MCF 10A (cell line): ENCODE results near the gene PLOD2. TPM values are rescaled to one million over a fixed set of nuclear protein-coding genes. Genes with fewer than 3 reads are reported as not detected.

Experiments
- BruUV-seq: library from RNA; stranded (reverse); fragments of 400-500 nt; replicated peaks from 2 replicates; lab custom pipeline; 2021; lab: Mats Ljungman, UMichigan
- CTCF ChIA-PET: fragments of 300-600 bp; sonication (Branson Sonifier 250); formaldehyde crosslinking; extraction: SDS; loops from one replicate; lab custom pipeline; 2021; ENCODE audit warnings: antibody characterized with exemption, inconsistent platforms; lab: Yijun Ruan, JAX
- POLR2A ChIA-PET: fragments of 300-600, 350-650 bp; sonication (Branson Sonifier 250); formaldehyde crosslinking; extraction: SDS; loops from one replicate; lab custom pipeline; 2020; ENCODE audit warnings: antibody characterized with exemption, inconsistent platforms; lab: Yijun Ruan, JAX
- DNase-seq: peaks from one replicate; pipeline ENCODE4 v3.0.0-alpha.2; 2018; ENCODE audit not compliant: unreplicated experiment
- H3K27ac Mint-ChIP-seq: one replicate; pipeline ENCODE4 v1.8.0; 2022; ENCODE audit warnings: mild to moderate bottlenecking, low read depth, mixed read lengths; ENCODE audit not compliant: unreplicated experiment
- H3K27me3 Mint-ChIP-seq: one replicate; pipeline ENCODE4 v1.8.0; 2022; ENCODE audit warnings: mixed read lengths; ENCODE audit not compliant: insufficient read depth, unreplicated experiment
- H3K36me3 Mint-ChIP-seq: one replicate; pipeline ENCODE4 v1.8.0; 2022; ENCODE audit warnings: mild to moderate bottlenecking, moderate library complexity, mixed read lengths; ENCODE audit not compliant: insufficient read depth, unreplicated experiment
- H3K4me1 Mint-ChIP-seq: one replicate; pipeline ENCODE4 v1.8.0; 2022; ENCODE audit warnings: mixed read lengths; ENCODE audit not compliant: insufficient read depth, unreplicated experiment
- H3K4me3 Mint-ChIP-seq: one replicate; pipeline ENCODE4 v1.8.0; 2022; ENCODE audit warnings: mild to moderate bottlenecking, moderate library complexity, mixed read lengths; ENCODE audit not compliant: unreplicated experiment
- H3K9me3 Mint-ChIP-seq: one replicate; pipeline ENCODE4 v1.8.0; 2022; ENCODE audit warnings: mixed read lengths; ENCODE audit not compliant: unreplicated experiment
- CTCF ChIP-seq: fragments of 200-600 bp; IDR thresholded peaks from one replicate; pipeline ENCODE4 v1.8.0; 2022; ENCODE audit warnings: antibody characterized with exemption, mild to moderate bottlenecking; ENCODE audit not compliant: unreplicated experiment
- intact Hi-C: fragments of 100-400 bp; cut with micrococcal nuclease; formaldehyde crosslinking; loops from 2 replicates; pipeline ENCODE4 v1.14.1; 2022
- total RNA-seq: library from RNA; stranded (reverse); gene quantifications from 2 replicates; pipeline ENCODE4 v1.2.3, GENCODE V29; 2022

PLOD2 gene
- total RNA-seq, 1 experiment from 2014 or later = 149 TPM

- Mint-ChIP-seq H3K4me1 (peaks cover 31% of the 10 kb centered on the region), H3K4me3 (no peak overlapping the region), H3K27ac (no peak overlapping the region), H3K36me3 (no peaks in the 10 kb centered on the region), H3K9me3 (no peaks in the 10 kb centered on the region), H3K27me3 (no peaks in the 10 kb centered on the region)
- no peak for TF ChIP-seq CTCF
- intact Hi-C loops = loop anchor here (1.0 kb wide), 1 partner anchor 24 kb away; no protein-coding TSS in a partner anchor
- peak; percentile 86 for DNase-seq
- ChIA-PET CTCF (interaction anchor here (0.6 to 8.5 kb wide), 7 partner anchors 19 to 717 kb away, joined by 3 to 207 read pairs (median 4); no protein-coding TSS in a partner anchor), POLR2A (interaction anchor here (0.6 to 3.8 kb wide), 9 partner anchors 12 to 360 kb away, joined by 3 to 26 read pairs (median 4); partner anchors contain the start of genes PLOD2 and PLSCR1)
- BruUV-seq = no TSS peak
Measured at GRCh38 chr3:146184241-146185015, 23.4 kb upstream of the PLOD2 start.

GRCh38 chr3:146181216-146181615 lies 20.2 kb upstream of the PLOD2 start:
- BruUV-seq = no TSS peak
- intact Hi-C loops = no loop called here

GRCh38 chr3:146180376-146180775 lies 19.4 kb upstream of the PLOD2 start:
- Mint-ChIP-seq H3K4me1 (peaks cover 19% of the 10 kb centered on the region), H3K9me3 (no peaks in the 10 kb centered on the region), H3K27ac (no peak overlapping the region), H3K4me3 (no peak overlapping the region), H3K36me3 (no peaks in the 10 kb centered on the region), H3K27me3 (no peaks in the 10 kb centered on the region)
- peak; percentile 45 for DNase-seq
- POLR2A ChIA-PET = no interaction called here
- BruUV-seq = no TSS peak
- CTCF ChIA-PET = no interaction called here
- no peak for TF ChIP-seq CTCF
- intact Hi-C loops = no loop called here

More at GRCh38 chr3:146181216-146181615, 20.2 kb upstream of the PLOD2 start:
- Mint-ChIP-seq H3K4me1 (peaks cover 28% of the 10 kb centered on the region), H3K27ac (no peak overlapping the region), H3K9me3 (no peaks in the 10 kb centered on the region), H3K36me3 (no peaks in the 10 kb centered on the region), H3K4me3 (no peak overlapping the region), H3K27me3 (no peaks in the 10 kb centered on the region)
- POLR2A ChIA-PET = no interaction called here
- DNase-seq = no peak
- CTCF ChIA-PET = interaction anchor here (1.2 kb wide), 1 partner anchor 146 kb away, joined by 3 read pairs; no protein-coding TSS in a partner anchor
- TF ChIP-seq CTCF = no peak

GRCh38 chr3:146178006-146178689 lies 17.2 kb upstream of the PLOD2 start:
- Mint-ChIP-seq H3K36me3 (no peaks in the 10 kb centered on the region), H3K4me3 (no peak overlapping the region), H3K9me3 (no peaks in the 10 kb centered on the region), H3K27ac (no peak overlapping the region), H3K27me3 (no peaks in the 10 kb centered on the region), H3K4me1 (peaks cover 6% of the 10 kb centered on the region)
- no peak for DNase-seq
- ChIA-PET POLR2A (interaction anchor here (1.0 kb wide), 1 partner anchor 30 kb away, joined by 3 read pairs; no protein-coding TSS in a partner anchor), CTCF (interaction anchor here (0.6 to 3.8 kb wide), 4 partner anchors 11 to 114 kb away, joined by 3 to 19 read pairs (median 6); no protein-coding TSS in a partner anchor)
- no peak for TF ChIP-seq CTCF
- no TSS peak for BruUV-seq
- intact Hi-C loops = no loop called here
